HG03521 (cell line): ENCODE data around the gene GID8.
A peak's percentile ranks its signal among the peaks of the same experiment; 100 is the strongest.
"Not testable (repeated sequence)": the region's sequence is repeated elsewhere in the genome, so short reads cannot be mapped to it uniquely, and the experiment has no call there.

Experiments
- ATAC-seq: cut with Tn5 transposase; IDR thresholded peaks from one replicate; pipeline ENCODE4 v1.9.1; 2021; ENCODE audit warnings: mild to moderate bottlenecking, moderate library complexity; ENCODE audit not compliant: unreplicated experiment

The GID8 gene

DNA sequence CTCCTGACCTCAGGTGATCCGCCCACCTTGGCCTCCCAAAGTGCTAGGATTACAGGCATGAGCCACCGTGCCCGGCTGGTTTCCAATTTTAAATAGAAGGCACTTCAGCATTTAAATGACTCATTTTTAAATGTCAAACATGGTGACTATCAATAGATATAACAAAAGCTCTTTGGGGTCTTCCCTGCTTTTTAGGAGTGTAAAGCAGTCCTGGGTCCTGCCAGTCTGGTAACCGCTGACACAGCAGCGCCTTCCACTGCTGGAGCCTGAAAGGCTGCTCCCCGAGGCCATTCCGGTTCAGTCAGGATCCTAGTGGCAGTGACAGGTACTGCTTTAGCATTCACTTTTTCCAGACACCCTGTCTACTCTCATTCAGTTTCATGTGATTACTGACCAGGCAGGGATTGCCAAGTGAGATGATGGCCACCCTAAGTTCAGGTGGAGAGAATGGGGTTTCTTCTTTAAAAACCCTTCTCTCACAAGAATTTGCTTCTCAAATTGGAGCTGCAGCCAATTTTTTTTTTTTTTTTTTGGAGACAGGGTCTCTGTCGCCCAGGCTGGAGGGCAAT is 16.7 kb upstream of the GID8 start:
- ATAC-seq = no peak

DNA sequence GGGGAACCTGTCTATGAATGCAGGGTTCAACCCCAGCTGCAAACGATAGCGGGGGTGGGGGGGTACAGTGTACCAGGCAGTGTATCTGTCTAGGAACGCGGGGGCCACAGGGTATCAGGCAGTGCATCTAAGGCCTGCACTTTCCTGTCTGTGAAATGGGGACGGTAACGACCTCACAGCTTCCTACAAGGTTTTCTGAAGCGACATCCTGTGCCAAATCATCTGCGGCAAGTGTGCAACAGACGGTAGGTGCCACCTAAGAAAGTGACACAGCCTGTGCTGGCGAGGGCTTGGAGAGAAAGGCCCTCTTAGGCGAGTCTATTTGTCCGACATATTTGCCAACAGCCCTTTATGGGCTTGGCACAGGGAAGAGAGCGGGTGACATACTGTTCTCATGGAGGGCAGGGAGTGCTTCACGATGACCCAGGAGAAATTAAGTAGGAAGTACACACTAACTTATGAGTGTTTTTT is 15.5 kb upstream of the GID8 start:
- ATAC-seq = no peak

DNA sequence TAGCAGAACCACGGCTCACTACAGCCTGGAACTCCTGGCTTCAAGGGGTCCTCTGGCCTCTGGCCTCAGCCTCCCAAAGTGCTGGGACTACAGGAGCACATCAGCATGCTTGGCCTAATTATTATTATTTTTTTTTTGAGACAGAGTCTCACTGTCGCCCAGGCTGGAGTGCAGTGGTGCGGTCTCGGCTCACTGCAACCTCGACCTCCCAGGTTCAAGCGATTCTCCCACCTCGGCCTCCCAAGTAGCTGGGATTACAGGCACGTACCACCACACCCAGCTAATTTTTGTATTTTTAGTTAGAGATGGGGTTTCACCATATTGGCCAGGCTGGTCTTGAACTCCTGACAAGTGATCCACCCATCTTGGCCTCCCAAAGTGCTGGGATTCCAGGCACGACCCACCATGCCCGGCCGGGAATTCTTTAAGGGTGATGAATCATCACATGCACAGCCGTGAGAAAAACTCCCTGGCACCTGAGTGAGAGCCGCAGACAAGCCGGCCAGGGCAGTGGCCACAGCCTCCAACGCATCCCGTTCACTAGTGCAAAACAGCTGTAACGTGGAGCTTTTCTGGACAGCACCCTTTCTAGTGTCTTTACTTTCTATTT is 14.8 kb upstream of the GID8 start:
- ATAC-seq = not testable (repeated sequence)

DNA sequence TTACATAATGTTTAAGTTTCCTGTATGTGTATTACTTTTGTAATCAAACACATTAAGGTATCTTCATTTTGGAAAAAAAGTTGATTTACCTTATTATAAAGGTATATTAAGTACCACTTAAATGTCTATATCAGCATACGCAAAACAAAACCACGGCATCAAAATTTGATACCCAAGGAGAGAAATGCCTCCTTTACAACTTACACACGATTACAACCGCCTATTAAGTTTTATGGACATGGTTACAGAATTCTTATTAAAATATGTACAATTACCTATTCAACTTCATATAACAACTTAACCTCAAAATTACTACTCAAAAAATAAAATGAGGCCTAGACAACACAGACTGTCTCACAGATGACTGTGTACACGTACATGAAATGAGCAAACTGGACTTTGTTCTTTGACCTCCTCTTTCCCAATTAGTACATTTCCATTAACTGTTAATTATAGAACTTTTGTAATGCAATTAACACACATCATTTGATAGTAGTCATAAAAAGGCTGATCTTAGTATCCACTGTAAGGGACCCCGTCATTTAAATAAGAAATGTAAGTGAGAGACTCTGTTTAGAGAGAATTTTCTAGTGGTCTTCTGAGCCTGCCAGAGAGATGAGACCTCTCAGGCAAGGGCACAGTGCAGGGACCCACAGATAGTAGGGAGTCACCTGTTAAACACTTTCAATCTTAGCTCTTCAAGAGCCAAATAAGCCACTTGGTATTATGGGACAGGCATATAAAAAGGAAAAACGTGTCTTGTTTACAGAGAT is 14.1 kb upstream of the GID8 start:
- no peak for ATAC-seq

DNA sequence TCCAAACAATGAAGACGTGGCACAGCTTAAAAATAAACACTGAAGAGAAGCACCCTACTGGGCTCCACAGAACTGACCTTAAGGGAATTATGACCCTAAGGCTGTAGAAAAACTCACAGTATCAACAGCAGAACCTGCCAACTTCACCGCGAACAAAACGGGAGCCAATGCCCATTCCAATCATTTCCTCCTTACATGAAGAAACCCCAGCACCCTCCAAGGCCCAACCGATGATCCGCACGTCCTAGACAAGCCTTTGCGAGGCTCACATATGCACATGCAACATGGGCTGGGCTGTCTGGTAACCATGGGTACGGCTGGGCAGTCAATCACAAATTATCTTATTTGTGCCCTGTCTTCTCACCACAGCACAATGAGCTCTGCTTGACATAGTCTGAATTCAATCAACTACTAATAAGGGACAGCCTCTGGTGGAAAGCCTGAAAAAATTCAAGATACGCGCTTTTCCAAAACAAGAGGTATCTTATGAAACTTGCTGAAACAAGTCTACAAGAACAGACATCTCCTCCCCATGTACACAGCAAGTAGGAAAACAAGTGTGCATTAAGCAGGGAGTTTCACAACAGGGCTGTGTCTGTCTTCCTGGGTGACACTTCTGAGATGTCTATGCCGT is 13.4 kb upstream of the GID8 start:
- no peak for ATAC-seq

DNA sequence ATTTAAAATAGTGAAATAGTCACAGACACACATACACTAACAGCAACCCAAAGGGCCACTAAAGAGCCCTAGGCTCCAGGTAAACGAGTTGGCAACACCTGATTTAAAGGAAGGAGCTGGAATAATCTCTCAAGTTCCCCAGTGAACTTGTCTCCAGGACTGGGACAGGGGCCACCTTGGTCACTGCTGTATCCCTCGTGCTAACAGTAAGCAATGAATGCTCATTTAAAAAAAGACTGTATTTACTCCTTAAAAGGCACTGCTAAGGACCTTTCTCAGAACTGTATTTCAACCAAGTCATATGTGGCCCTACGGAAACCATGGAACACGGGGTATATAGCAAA is 12.9 kb upstream of the GID8 start:
- ATAC-seq = no peak

DNA sequence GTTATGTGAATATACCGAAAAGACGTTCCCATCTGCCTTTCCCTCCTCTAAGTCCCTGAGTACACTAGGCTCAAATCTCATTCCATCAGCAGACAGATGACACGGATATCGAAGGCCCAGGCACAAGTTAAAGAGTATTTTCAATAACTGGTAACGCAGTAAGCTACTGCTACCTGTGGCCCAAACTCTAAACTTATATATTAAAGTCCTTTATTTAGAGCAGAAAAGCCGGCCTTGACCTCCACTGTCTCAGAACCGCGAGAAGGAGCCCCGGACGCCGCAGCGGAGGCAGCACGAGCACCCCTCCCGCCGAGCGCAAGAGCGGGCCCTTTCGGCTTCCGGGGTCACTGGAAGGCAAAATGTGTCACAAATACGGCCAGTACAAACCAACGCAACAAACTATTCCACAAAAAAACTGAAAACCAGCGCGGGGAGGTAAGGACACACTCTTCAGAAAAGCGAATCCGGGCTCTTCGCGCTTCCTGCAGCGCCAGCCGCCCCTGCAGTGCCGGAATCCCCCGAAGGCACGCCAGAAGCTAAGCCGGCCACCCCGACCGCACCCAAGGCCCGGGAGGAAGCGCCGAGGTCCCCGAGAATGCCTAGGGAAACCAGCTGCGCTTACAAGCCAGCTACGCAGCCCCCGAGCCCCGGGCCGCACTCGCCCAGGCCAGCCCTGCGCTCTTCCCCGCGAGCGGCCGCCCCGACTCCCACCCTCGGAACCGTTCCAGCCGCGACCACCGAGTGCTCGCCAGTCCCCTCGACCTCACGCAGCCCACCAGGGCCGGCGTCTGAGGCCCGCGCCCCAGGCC is 12.3 kb upstream of the GID8 start:
- ATAC-seq = peak; percentile 21

DNA sequence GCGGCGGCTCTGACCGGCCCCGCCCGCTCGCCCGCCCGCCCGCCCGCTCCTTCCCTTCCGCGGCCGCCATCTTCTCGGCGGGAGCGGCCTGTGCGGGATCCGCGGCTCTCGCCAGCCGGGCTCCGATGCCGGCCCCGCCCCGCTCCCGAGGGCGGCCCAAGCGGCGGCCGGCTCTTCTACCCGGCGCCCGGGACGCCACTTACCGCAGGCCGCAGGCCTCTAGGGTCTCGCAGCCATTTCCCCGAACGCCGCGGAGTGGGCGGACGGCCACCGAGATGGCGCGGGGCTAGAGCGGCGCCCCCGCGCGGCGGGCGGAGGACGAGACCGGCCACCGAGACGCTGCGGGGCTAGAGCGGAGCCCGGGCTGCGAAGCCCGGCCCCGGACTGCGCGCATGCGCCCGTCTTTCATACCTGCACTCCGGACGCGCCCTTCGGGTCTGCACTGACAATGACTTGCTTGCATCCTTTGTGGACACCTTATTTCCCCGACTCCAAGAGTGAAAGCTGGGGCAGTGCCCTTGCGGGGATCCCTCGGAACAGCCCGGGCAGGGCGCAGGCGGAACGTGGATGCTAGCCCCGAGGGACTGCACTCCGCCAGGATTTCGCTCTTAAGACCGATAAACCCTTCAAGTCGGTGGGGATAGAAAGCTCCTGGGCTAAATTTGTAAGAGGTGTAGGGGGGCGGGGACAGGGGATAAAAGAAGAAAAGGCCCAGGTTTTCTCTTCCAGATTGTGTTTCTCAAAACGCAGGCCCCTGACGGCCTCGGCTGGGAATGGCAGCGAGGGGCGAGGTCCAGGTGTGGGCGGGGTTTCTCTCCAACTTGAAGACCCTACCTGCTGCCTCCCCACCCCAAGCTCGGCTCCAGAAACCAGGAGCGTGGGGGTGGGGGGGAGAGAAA is 11.5 kb upstream of the GID8 start, which contains the start of gene DIDO1:
Gene DIDO1, minus strand, starts transcription at position 277 of the 899 bp plus-strand sequence.
- peak; percentile 75 for ATAC-seq

DNA sequence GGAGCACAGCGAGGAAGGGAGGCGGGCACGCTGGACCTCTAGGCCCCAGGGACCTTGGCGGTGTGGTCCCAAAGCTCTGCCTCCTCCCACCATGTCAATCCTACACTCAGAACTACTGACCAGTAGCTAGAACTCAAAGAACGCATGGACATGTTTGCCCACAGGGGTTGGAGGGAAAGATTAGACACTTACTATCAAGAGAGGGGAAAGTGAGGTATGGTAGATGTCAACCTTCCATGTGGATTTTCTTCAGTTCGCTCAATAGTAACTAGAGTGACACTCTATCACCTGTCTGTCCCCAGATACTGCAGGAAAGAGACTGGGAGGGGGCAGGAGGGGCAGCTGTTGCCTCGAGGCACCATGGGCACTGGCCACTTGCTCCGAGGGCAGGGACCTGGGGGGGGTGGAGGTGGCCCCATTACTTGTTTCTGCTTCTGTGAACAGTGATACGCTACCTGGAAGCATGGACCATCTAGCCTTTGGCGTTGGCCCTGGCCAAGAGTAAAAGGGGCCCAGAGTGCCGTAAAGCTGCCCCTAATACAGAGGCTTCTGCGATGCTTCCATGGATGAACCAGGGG is 10.7 kb upstream of the GID8 start:
- no peak for ATAC-seq

DNA sequence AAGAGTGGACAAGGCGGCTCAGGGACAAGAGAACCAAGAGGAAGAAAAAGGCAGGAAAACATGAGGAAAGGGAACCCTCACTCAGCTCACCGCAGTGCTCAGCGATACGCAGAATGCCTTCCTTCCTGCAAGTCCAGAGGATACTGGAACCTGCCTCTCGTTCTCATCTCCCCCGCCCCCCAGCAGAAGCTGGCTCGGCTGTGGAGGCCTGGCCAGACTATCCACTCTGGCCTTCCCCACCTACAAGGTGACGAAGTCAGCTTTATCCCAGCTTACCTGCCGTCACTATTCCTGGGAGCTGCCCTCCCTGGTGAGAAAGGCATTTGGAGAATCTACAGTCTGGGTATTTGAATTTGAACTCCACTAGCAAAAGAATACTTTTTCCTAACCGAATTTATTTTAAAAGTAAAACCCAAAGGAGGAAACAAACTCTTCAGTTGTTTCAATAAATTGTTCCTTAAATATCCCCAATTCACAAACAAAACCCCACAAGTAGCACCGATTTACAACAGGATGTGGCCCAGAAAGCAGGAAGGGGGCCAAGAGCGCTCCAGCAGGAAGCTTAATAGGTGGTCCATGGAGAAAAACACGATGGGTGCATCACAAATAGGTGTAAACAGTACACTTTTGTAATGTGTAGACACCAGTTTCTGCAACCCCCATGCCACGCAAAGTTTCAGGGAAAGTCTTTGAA is 9.6 kb upstream of the GID8 start:
- ATAC-seq = no peak

DNA sequence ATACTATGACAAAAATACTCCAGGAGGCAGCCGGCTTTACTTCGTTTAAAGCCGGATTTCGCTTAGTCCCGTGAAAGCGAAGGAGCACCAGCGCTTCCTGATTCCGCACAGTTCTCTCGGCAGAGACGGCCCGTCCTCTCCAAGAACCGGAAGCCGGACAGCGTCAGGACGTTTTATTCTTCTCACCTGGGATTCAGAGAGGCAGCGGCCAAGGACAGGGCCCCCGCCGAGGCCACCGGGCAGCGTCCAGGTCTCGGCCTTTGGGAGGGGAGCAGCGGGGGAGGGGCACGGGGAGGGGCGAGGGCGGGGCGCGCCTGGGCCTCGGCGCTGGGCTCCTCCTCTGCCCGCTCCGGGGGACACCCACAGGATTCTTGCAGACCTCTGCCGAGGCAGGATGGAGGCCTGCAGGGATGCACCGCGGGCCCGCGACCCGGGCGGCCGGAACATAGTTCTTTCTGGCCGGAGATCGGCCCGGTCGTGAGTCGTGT is 8.9 kb upstream of the GID8 start:
- no peak for ATAC-seq

DNA sequence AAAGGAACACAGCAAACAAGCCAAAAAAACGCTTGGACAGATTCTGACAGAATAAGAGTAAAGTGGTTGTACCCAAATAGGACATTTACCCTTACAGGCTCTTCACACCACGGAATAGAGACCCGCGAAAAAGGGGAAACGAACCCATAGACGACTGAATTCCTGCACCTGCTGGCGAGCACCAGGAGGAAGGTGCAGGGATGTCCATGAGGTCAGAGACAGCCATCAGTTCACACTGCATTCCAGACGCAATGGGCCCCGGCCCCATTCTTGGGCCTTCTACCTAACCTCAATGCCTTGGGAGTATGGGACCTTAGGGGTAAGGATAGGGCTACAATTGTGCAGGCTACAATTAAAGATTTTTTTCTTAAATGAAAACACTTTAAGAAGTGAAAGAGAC is 6.5 kb upstream of the GID8 start:
- no peak for ATAC-seq

DNA sequence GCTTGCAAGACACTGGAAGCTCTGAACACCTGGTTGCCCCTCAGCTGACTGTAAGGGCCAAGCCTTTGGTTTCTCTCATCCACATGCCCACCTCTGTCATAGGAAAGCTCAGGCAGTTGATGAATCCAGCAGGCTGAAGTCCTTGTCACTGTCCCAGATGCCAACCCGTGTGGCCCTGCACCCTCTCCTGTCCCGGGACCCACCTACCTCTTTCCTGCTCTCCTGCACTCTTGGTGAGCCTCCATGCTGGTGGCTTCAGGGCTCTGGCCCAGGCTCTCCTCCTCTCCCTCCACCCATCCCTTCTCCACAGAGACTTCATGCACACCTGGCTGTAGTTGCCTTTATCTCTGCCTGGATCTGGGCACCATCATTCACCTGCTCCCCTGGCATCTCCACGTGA is 4.0 kb upstream of the GID8 start:
- no peak for ATAC-seq

DNA sequence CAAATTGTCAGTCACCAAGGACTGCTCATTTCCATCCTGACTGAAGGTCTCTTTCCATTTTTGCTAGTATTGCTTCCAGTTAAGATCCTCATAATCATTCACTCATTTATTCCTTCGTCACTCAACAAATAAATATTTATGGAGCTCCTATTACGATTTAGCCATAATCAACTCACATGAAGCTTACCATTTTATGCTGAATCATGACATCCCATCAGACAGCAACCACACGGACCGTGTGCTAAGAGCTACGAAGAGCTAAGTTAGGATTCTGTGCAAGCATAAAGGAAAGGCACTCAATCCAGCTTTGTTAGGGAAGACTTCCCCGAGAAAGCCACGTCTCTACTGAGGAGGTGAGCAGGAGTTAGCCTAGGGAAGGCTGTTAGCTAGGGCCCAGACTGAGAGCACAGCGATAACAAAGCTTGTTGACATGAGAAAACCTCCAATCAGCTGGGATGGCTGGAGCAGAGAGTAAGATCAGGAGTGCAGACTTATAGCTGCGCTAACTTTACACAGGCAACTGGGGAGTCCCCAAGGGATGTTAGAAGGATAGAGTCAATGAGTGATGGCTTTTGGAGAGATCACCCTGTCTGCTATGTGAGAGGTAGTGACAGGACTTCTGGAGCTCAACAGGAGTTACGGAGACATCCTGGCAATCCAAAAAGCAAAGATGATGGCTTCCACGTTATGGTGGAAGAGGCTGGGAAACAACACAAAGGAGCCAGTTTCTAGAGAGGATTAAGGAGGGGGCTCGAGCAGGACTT is 2.6 kb upstream of the GID8 start:
- ATAC-seq = no peak

DNA sequence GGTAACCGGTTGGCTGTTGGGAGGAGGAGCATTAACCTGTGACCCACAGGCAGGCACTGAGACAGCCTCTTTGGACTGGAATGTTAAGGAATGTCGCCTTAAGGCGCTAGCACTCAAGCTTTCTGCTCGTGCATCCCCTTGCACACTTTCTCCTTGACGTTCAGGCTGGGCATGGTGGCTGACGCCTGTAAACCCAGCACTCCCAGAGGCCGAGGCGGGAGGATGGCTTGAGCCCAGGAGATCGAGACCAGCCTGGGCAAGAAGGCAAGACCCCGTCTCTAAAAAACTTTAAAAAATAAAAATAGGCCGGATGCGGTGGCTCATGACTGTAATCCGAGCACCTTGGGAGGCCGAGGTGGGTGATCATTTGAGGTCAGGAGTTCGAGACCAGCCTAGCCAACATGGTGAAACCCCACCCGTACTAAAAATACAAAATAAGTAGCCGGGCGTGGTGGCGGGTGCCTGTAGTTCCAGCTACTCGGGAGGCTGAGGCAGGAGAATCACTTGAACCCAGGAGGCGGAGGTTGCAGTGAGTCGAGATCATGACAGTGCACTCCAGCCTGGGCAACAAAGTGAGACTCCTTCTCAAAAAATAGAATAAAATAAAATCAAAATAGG is 1.9 kb upstream of the GID8 start:
- ATAC-seq = no peak

DNA sequence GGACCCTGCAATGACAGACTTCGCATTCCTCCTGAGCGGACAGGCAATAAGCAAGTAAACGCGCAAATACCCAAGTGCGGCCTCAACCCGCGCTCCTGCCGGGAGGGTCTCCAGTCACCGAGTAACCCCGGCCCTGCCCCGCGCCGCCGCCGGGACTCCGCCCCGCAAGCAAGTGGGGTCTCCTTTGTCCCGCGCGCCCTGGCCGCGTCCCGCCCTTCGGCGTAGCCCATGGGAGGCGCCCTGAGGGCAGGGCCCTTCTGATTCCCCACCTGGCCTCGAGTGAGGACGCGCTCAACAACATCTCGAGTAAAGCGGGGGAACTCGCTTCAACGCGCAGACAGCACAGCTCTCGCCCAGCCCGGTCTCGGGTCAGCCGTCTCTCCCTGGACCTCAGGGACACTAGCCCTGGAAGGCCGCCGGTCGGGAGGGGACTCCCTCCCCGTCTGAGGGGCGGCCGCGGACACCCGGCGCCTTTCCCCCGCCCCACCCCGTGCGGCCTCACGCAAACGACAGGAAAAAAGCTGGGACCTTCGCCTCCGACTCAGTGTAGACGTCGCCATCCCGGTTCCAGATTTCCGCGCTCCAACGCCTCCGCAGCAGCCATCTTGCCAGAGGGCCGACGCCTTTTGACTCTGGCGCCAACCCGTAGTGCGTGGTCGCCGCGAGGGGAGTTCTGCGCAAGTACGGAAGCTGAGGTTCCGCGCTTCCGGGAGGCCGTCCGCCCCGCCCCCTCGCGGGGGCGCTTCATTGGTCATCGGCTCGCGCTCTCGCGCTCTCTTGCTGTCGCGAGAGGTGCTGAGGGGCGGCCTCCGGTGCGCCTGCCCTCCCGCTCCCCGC is 461 bp upstream of the GID8 start:
- peak; percentile 89 for ATAC-seq

DNA sequence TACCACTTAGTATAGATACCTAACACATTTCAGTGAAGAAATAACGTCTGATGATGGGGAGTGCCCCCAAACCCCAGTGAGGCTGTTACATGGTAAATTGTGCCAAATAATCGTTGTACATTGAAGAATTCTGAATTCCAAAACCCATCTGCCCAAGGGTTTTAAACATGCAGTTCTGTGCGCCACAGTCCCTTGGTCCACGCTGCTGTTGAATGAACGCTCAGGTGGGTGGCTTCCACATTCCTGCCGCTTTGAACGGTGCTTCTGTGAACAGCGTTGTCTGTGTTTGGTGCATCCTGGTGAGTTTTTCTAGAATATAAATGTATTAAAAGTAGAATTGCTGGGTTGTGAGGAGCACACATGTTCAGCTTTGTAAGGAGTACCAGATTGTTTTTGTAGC is 2.9 kb downstream of the GID8 start:
- ATAC-seq = no peak
